Measurements from ENCODE around the gene EXOC3L1. TPM values are rescaled to one million over a fixed set of nuclear protein-coding genes. Genes with fewer than 3 reads are reported as not detected.
A peak's percentile ranks its signal among the peaks of the same experiment; 100 is the strongest.

EXOC3L1 gene
- polyA plus RNA-seq, 1 donor: 2.1 TPM

DNA sequence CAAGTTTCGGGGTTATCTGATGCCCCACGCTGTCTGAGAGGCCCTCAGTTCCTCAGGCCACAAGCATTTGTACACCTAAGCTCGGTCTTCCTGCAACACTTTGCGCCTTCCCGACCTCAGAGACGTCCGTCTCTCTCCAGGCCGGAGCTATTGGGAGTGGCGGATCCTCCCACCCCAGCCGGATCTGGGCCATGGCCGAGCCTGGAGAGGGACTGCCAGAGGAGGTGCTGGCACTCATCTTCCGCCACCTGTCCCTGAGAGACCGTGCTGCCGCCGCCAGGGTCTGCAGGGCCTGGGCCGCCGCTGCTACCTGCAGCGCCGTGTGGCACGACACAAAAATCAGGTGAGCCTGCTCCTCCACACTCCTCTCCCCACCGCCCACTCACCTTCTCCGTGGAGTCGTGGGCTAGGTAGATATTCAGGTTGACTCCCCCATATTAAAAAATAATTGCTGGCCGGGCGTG lies 28.3 kb downstream of the EXOC3L1 start:
- peaks cover 23% of the 10 kb centered on the region for H3K9me3 ChIP-seq (ENCODE audit: control insufficient read depth, low read depth, low read length)
- WGBS (ENCODE audit: insufficient coverage, low lambda C conversion rate): no CpG with 5 or more reads among the region's 25 CpGs
- H3K36me3 ChIP-seq (ENCODE audit: control insufficient read depth, insufficient read depth, low read length): no peaks in the 10 kb centered on the region
- H3K4me3 ChIP-seq (ENCODE audit: low read length): no peak overlapping the region
- no peak overlapping the region for H3K27ac ChIP-seq (ENCODE audit: low read length)
- peaks cover 84% of the 10 kb centered on the region for H3K27me3 ChIP-seq (ENCODE audit: control insufficient read depth, insufficient read depth, low read length)
- H3K4me1 ChIP-seq (ENCODE audit: control insufficient read depth, insufficient read depth, low read length): peaks cover 45% of the 10 kb centered on the region
- DNase-seq: no peak

GRCh38 chr16:67158637-67159600 lies 31.0 kb downstream of the EXOC3L1 start:
- H3K4me3 ChIP-seq (ENCODE audit: low read length): peak overlapping the region; percentile 98
- peak in 1 of 2 donors; percentile 65 for DNase-seq
- peak overlapping the region; percentile 16 for H3K27ac ChIP-seq (ENCODE audit: low read length)
- H3K4me1 ChIP-seq (ENCODE audit: control insufficient read depth, insufficient read depth, low read length): peaks cover 39% of the 10 kb centered on the region
- H3K9me3 ChIP-seq (ENCODE audit: control insufficient read depth, low read depth, low read length): peaks cover 17% of the 10 kb centered on the region
- no CpG with 5 or more reads among the region's 34 CpGs for WGBS (ENCODE audit: insufficient coverage, low lambda C conversion rate)
- H3K27me3 ChIP-seq (ENCODE audit: control insufficient read depth, insufficient read depth, low read length): peaks cover 84% of the 10 kb centered on the region
- H3K36me3 ChIP-seq (ENCODE audit: control insufficient read depth, insufficient read depth, low read length): no peaks in the 10 kb centered on the region

GRCh38 chr16:67157892-67158635 lies 31.9 kb downstream of the EXOC3L1 start:
- Histone ChIP-seq H3K9me3 (ENCODE audit: control insufficient read depth, low read depth, low read length) (peaks cover 12% of the 10 kb centered on the region), H3K27me3 (ENCODE audit: control insufficient read depth, insufficient read depth, low read length) (peaks cover 81% of the 10 kb centered on the region), H3K27ac (ENCODE audit: low read length) (no peak overlapping the region), H3K4me3 (ENCODE audit: low read length) (no peak overlapping the region), H3K4me1 (ENCODE audit: control insufficient read depth, insufficient read depth, low read length) (peaks cover 34% of the 10 kb centered on the region), H3K36me3 (ENCODE audit: control insufficient read depth, insufficient read depth, low read length) (no peaks in the 10 kb centered on the region)
- no CpG with 5 or more reads among the region's 7 CpGs for WGBS (ENCODE audit: insufficient coverage, low lambda C conversion rate)
- no peak for DNase-seq

- peaks cover 29% of the 10 kb centered on the region for H3K4me1 ChIP-seq (ENCODE audit: control insufficient read depth, insufficient read depth, low read length)
- no CpG with 5 or more reads among the region's 7 CpGs for WGBS (ENCODE audit: insufficient coverage, low lambda C conversion rate)
- H3K27ac ChIP-seq (ENCODE audit: low read length): no peak overlapping the region
These were observed 32.7 kb downstream of the EXOC3L1 start for GRCh38 chr16:67157106-67157748.

DNA sequence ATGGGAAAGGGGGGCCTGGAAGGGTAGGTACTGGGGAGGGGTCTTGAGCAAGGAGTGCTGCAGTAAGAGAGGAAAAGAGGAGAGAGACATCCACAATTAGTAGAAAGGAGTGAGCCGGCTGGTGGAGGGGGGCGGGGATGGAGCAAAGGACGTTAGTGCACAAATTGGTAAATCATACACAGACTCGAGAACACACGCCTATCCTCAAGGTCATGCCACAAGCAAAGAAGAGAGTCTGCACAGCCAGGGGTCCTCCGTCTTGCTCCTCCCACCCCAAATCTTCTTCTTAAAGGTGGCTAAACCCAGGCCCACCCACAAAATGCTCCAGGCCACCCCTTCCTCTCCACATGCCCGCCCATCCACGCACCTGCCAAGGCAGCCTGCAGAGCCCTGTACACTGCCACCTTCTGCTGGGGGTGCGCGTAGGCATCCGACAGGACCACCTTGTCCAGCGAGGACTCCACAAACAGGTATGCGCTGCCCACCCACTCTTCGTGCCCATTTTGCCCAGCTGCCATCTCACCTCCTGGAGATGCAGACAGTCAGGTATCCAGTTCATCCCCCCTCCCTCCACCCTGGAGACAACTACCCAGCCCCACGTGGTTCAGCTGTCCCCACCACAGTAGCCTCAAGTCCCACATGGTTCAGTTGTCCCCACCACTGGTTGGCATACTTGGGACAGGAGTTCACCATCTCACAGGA lies 33.6 kb downstream of the EXOC3L1 start:
- Histone ChIP-seq H3K4me3 (ENCODE audit: low read length) (no peak overlapping the region), H3K9me3 (ENCODE audit: control insufficient read depth, low read depth, low read length) (peaks cover 4% of the 10 kb centered on the region), H3K36me3 (ENCODE audit: control insufficient read depth, insufficient read depth, low read length) (no peaks in the 10 kb centered on the region), H3K4me1 (ENCODE audit: control insufficient read depth, insufficient read depth, low read length) (peaks cover 23% of the 10 kb centered on the region), H3K27ac (ENCODE audit: low read length) (no peak overlapping the region), H3K27me3 (ENCODE audit: control insufficient read depth, insufficient read depth, low read length) (peaks cover 78% of the 10 kb centered on the region)
- peak in 1 of 2 donors; percentile 40 for DNase-seq
- 0% methylated on average over 3 of the region's 15 CpGs for WGBS (ENCODE audit: insufficient coverage, low lambda C conversion rate)

More at GRCh38 chr16:67157106-67157748, 32.7 kb downstream of the EXOC3L1 start:
- Histone ChIP-seq H3K4me3 (ENCODE audit: low read length) (no peak overlapping the region), H3K36me3 (ENCODE audit: control insufficient read depth, insufficient read depth, low read length) (no peaks in the 10 kb centered on the region), H3K27me3 (ENCODE audit: control insufficient read depth, insufficient read depth, low read length) (peaks cover 79% of the 10 kb centered on the region), H3K9me3 (ENCODE audit: control insufficient read depth, low read depth, low read length) (peaks cover 7% of the 10 kb centered on the region)
- DNase-seq: no peak

- Histone ChIP-seq H3K4me3 (ENCODE audit: low read length) (no peak overlapping the region), H3K4me1 (ENCODE audit: control insufficient read depth, insufficient read depth, low read length) (peaks cover 23% of the 10 kb centered on the region), H3K27me3 (ENCODE audit: control insufficient read depth, insufficient read depth, low read length) (peaks cover 79% of the 10 kb centered on the region), H3K27ac (ENCODE audit: low read length) (no peak overlapping the region), H3K9me3 (ENCODE audit: control insufficient read depth, low read depth, low read length) (peaks cover 4% of the 10 kb centered on the region), H3K36me3 (ENCODE audit: control insufficient read depth, insufficient read depth, low read length) (no peaks in the 10 kb centered on the region)
- peak; percentile 71 to 73 for DNase-seq
- WGBS (ENCODE audit: insufficient coverage, low lambda C conversion rate): no CpG with 5 or more reads among the region's 74 CpGs
These were observed 34.4 kb downstream of the EXOC3L1 start for GRCh38 chr16:67155295-67156142.

DNA sequence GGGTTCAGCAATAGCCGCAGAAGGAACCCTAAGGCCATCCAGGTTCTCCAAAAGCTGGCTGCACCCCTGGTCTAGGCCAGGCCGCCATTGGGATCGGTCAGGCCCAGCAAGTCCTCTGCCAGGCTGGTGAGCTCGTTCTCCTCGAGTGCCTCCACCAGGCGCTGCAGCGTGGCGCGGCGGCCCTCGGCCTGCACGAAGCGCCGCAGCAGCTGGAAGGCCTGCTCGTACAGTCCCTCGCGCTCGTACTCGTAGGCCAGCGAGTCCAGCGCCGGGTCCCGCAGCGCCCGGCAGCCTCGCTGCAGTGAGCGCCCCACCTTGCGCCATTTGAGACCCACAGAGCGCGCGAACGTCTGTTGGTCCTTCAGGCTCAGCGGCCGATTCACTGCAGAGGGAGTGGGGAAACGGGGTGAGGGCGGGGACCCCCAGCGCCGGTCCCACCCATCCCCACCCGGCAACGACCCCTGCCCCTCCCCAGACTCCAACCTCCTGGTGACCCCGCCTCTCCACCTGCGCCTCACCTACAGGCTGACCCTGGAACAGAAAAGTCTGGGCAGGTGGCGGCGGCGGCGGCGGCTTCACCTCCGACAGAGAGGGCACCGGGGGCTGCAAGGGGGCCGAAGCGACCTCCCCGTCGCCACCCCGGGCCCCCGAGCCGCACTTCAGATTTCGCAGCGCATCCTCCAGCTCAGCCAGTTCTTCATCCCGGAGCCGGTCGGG lies 35.2 kb downstream of the EXOC3L1 start:
- Histone ChIP-seq H3K9me3 (ENCODE audit: control insufficient read depth, low read depth, low read length) (peaks cover 5% of the 10 kb centered on the region), H3K4me3 (ENCODE audit: low read length) (no peak overlapping the region), H3K27ac (ENCODE audit: low read length) (no peak overlapping the region), H3K36me3 (ENCODE audit: control insufficient read depth, insufficient read depth, low read length) (no peaks in the 10 kb centered on the region), H3K27me3 (ENCODE audit: control insufficient read depth, insufficient read depth, low read length) (peaks cover 80% of the 10 kb centered on the region), H3K4me1 (ENCODE audit: control insufficient read depth, insufficient read depth, low read length) (peaks cover 23% of the 10 kb centered on the region)
- no CpG with 5 or more reads among the region's 61 CpGs for WGBS (ENCODE audit: insufficient coverage, low lambda C conversion rate)
- DNase-seq: no peak

DNA sequence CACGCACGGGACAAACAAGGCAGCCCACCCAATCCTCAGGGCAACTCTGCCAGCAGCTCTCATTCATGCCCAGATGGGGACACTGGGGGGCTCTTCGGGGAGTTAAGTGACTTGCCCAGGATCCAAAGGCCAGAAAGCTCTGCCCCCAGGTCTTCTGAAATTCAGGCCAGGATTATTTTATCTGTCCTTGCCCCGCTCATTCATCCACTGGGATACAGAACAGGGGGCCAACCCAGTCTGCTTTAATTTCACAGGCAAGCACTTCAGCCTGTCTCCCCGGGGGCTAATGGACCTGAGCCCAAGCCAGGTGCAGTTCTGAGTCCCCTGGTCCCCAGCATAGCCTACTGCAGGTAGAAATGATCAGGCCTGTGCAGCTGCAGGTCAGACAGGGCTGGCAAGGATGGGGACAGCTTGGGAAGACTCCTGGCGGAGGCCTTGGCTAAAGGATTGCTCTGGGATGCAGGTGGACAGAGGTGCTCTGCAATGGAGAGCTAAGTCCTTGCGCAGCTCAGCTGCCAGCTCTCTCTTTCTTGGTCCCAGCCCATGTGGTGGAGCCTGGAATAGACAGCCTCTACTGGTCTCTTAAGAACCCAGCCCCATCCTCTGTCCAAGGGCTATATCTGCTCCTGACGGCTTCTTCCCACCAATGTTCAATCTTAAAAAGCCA lies 38.4 kb downstream of the EXOC3L1 start:
- peaks cover 67% of the 10 kb centered on the region for H3K27me3 ChIP-seq (ENCODE audit: control insufficient read depth, insufficient read depth, low read length)
- H3K4me3 ChIP-seq (ENCODE audit: low read length): no peak overlapping the region
- peaks cover 15% of the 10 kb centered on the region for H3K4me1 ChIP-seq (ENCODE audit: control insufficient read depth, insufficient read depth, low read length)
- H3K9me3 ChIP-seq (ENCODE audit: control insufficient read depth, low read depth, low read length): peaks cover 12% of the 10 kb centered on the region
- 20% methylated on average over 1 of the region's 8 CpGs for WGBS (ENCODE audit: insufficient coverage, low lambda C conversion rate)
- DNase-seq: no peak
- no peak overlapping the region for H3K27ac ChIP-seq (ENCODE audit: low read length)
- peaks cover 13% of the 10 kb centered on the region for H3K36me3 ChIP-seq (ENCODE audit: control insufficient read depth, insufficient read depth, low read length)
